Prostate gland (tissue), 2 donors: Measurements from ENCODE around the gene MRPS10. TPM values are rescaled to one million over a fixed set of nuclear protein-coding genes. Genes with fewer than 3 reads are reported as not detected.
"Not testable (repeated sequence)": the region's sequence is repeated elsewhere in the genome, so short reads cannot be mapped to it uniquely, and the experiment has no call there.

Experiments
- DNase-seq: peaks from one replicate; pipeline ENCODE4 v3.0.0-alpha.2; 2019; ENCODE audit warnings: low spot score
- H3K27ac ChIP-seq, 2 donors: fragments of 200-600 bp; sonication (generic); 2 replicates each; pipeline ENCODE4 v1.5.1; 2017 to 2019
- H3K27me3 ChIP-seq: fragments of 200-600 bp; sonication (generic); replicated peaks from 2 replicates; pipeline ENCODE4 v1.5.1; 2019; ENCODE audit not compliant: insufficient read depth
- H3K36me3 ChIP-seq, 2 donors: fragments of 200-600 bp; sonication (generic); 1 replicate in 1 of 2; 2 replicates in 1 of 2; pipeline versions ENCODE4 v1.5.1 to v1.8.1; 2017 to 2019
- H3K4me1 ChIP-seq: fragments of 200-600 bp; sonication (generic); replicated peaks from 2 replicates; pipeline ENCODE4 v1.5.1; 2019
- H3K4me3 ChIP-seq, 2 donors: fragments of 200-600 bp; sonication (generic); 2 replicates each; pipeline ENCODE4 v1.5.1; 2017 to 2019
- H3K9me3 ChIP-seq: fragments of 200-600 bp; sonication (generic); 2 replicates; pipeline ENCODE4 v1.5.1; 2017
- POLR2A ChIP-seq: fragments of 450-650 bp; IDR thresholded peaks from one replicate; pipeline ENCODE4 v1.6.1; 2016; ENCODE audit warnings: antibody characterized with exemption, mild to moderate bottlenecking
- POLR2AphosphoS5 ChIP-seq: sonication (generic); formaldehyde crosslinking; IDR thresholded peaks from one replicate; pipeline ENCODE4 v1.6.1; 2017; ENCODE audit warnings: antibody characterized with exemption
- WGBS: methylation state at CpG from one replicate; pipeline ENCODE4 v1.1.5; 2018; 5-methylcytosine and 5-hydroxymethylcytosine counted together
- intact Hi-C: fragments of 100-400 bp; cut with DNase I; formaldehyde crosslinking; loops from one replicate; pipeline ENCODE4 v1.14.2; 2022
- total RNA-seq, 2 donors: library from RNA; depleted of rRNA; stranded (reverse); fragments of >200 nt; gene quantifications; one replicate each; pipeline ENCODE4 v1.1.0, GENCODE V29; 2016
- TF ChIP-seq, protein P1 (sequence below), 4 experiments: fragments of 200-600 bp in 2 of 4; fragments of 450-650 bp in 2 of 4; sonication (generic) in 2 of 4; IDR thresholded peaks; 1 replicate in 3 of 4; 2 replicates in 1 of 4; pipeline ENCODE4 v1.5.1; 2016 to 2019; ENCODE audit warnings: antibody characterized with exemption in 4 of 4, mild to moderate bottlenecking in 2 of 4, moderate library complexity in 2 of 4

Gene MRPS10
- total RNA-seq, 2 donors from 2014 or later: 27.5 to 31.8 TPM

- H3K27me3 ChIP-seq: no peaks in the 10 kb centered on the region
- H3K9me3 ChIP-seq: no peaks in the 10 kb centered on the region
- H3K27ac ChIP-seq: no peak overlapping the region
- 90% methylated on average over 5 of the region's 5 CpGs for WGBS
- TF ChIP-seq POLR2AphosphoS5 (no peak), POLR2A (no peak)
- TF ChIP-seq, protein P1, sequence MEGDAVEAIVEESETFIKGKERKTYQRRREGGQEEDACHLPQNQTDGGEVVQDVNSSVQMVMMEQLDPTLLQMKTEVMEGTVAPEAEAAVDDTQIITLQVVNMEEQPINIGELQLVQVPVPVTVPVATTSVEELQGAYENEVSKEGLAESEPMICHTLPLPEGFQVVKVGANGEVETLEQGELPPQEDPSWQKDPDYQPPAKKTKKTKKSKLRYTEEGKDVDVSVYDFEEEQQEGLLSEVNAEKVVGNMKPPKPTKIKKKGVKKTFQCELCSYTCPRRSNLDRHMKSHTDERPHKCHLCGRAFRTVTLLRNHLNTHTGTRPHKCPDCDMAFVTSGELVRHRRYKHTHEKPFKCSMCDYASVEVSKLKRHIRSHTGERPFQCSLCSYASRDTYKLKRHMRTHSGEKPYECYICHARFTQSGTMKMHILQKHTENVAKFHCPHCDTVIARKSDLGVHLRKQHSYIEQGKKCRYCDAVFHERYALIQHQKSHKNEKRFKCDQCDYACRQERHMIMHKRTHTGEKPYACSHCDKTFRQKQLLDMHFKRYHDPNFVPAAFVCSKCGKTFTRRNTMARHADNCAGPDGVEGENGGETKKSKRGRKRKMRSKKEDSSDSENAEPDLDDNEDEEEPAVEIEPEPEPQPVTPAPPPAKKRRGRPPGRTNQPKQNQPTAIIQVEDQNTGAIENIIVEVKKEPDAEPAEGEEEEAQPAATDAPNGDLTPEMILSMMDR (IDR thresholded peaks at IDR 0.05): no peak
- DNase-seq: no peak
- no peaks in the 10 kb centered on the region for H3K36me3 ChIP-seq
- no peaks in the 10 kb centered on the region for H3K4me1 ChIP-seq
- intact Hi-C loops: no loop called here
- no peak overlapping the region for H3K4me3 ChIP-seq
These were observed 23.6 kb downstream of the MRPS10 start for GRCh38 chr6:42194056-42194455.

GRCh38 chr6:42193491-42193894 is 24.2 kb downstream of the MRPS10 start:
- no peak for DNase-seq
- intact Hi-C loops: no loop called here
- Histone ChIP-seq H3K27ac (no peak overlapping the region), H3K9me3 (no peaks in the 10 kb centered on the region), H3K27me3 (no peaks in the 10 kb centered on the region), H3K36me3 (no peaks in the 10 kb centered on the region), H3K4me1 (no peaks in the 10 kb centered on the region), H3K4me3 (no peak overlapping the region)
- TF ChIP-seq, protein P1 (IDR thresholded peaks at IDR 0.05): no peak
- no peak for TF ChIP-seq POLR2A
- no peak for TF ChIP-seq POLR2AphosphoS5
- WGBS: 33% methylated on average over 8 of the region's 8 CpGs

- H3K9me3 ChIP-seq, DNase-seq, H3K27ac ChIP-seq, H3K4me1 ChIP-seq, H3K4me3 ChIP-seq, intact Hi-C loops, H3K27me3 ChIP-seq, H3K36me3 ChIP-seq: not testable (repeated sequence)
- WGBS: 95% methylated on average over 5 of the region's 5 CpGs
These were observed 25.3 kb downstream of the MRPS10 start for GRCh38 chr6:42192385-42192784.

DNA sequence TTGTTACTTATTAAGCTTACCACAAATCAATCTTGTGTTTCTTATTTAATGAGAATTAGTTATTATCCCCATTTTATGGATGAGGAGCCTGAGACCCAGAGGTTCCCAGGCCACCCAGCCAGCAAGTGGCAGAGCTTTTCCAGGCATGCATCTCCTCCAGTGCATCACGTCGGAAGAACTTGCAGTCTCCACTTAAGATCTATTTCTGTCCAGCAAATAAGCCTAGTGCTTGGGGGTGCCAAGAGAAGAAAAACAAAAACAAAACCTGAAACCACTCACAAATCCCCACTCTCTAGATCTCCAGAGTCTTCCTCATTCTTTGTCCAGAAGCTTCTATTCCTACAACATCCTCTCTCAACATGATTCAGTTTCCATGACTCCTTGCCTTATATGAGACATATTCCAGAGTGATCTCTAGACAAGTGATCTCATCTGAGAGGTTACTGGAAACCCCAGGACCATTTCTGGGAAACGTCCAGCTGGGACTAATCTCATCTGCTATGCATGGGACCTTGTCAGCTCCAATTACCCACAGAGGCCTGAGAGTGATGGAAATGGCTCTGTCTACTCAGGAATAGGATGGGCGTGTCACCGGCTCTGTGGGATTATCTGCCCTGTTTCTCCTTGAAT is 27.0 kb downstream of the MRPS10 start:
- Histone ChIP-seq H3K9me3 (no peaks in the 10 kb centered on the region), H3K4me3 (no peak overlapping the region), H3K36me3 (no peaks in the 10 kb centered on the region), H3K4me1 (no peaks in the 10 kb centered on the region), H3K27ac (no peak overlapping the region), H3K27me3 (no peaks in the 10 kb centered on the region)
- 86% methylated on average over 5 of the region's 5 CpGs for WGBS
- TF ChIP-seq POLR2A (no peak), POLR2AphosphoS5 (no peak)
- TF ChIP-seq, protein P1 (IDR thresholded peaks at IDR 0.05): no peak
- no peak for DNase-seq
- intact Hi-C loops: no loop called here

DNA sequence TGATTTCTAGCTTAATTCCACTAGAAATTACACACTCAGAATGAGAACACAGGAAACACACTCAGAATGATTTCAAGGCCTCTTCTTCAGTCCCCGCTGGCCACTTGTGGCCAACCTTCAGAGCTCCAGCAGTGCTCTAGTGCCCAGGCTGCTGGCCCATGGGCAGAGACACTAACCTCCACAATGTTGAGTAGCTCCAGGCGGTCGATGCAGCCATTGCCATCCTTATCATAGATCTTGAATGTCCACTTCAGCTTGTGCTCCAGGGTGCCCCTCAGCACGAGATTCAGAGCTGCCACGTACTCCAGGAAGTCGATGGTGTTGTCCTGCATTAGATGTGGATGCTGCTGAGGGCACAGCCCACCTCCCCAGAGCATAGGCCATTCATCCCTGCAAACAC is 29.3 kb downstream of the MRPS10 start:
- no peak for DNase-seq
- H3K36me3 ChIP-seq: no peaks in the 10 kb centered on the region
- H3K4me3 ChIP-seq: no peak overlapping the region
- intact Hi-C loops: no loop called here
- H3K9me3 ChIP-seq: no peaks in the 10 kb centered on the region
- 82% methylated on average over 6 of the region's 6 CpGs for WGBS
- no peak overlapping the region for H3K27ac ChIP-seq
- H3K27me3 ChIP-seq: no peaks in the 10 kb centered on the region
- H3K4me1 ChIP-seq: no peaks in the 10 kb centered on the region
- TF ChIP-seq, protein P1 (IDR thresholded peaks at IDR 0.05): no peak
- TF ChIP-seq POLR2AphosphoS5: no peak
- TF ChIP-seq POLR2A: no peak
